ENCODE measurements around the gene OTUD1.

Gene OTUD1

DNA sequence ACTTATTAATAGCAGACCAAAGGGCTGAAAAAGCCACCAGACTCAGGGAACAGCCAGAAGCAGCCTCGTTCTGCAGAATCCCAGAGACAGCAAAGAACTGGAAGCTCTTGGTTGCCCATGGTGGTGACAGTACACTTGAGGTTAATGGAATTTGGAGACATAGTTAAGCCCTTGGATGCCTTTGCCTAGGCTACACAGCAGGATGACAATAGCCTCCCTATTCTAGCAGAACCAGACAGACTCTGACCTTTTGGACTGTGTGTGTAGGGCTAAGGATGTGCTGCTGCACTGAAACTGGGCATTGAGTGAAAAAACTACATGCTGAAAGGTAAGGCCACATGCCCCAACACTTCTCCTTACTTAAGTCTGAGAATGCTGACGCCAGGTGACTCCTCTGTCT lies 22.7 kb downstream of the OTUD1 start:
- H3K4me3 ChIP-seq (ENCODE audit: low read depth, low read length) = no peak overlapping the region
- DNase-seq (ENCODE audit: low read depth) = no peak
- TF ChIP-seq, protein P1, sequence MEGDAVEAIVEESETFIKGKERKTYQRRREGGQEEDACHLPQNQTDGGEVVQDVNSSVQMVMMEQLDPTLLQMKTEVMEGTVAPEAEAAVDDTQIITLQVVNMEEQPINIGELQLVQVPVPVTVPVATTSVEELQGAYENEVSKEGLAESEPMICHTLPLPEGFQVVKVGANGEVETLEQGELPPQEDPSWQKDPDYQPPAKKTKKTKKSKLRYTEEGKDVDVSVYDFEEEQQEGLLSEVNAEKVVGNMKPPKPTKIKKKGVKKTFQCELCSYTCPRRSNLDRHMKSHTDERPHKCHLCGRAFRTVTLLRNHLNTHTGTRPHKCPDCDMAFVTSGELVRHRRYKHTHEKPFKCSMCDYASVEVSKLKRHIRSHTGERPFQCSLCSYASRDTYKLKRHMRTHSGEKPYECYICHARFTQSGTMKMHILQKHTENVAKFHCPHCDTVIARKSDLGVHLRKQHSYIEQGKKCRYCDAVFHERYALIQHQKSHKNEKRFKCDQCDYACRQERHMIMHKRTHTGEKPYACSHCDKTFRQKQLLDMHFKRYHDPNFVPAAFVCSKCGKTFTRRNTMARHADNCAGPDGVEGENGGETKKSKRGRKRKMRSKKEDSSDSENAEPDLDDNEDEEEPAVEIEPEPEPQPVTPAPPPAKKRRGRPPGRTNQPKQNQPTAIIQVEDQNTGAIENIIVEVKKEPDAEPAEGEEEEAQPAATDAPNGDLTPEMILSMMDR (conservative IDR thresholded peaks at IDR 0.05; ENCODE audit: low read depth, low read length) = no peak

DNA sequence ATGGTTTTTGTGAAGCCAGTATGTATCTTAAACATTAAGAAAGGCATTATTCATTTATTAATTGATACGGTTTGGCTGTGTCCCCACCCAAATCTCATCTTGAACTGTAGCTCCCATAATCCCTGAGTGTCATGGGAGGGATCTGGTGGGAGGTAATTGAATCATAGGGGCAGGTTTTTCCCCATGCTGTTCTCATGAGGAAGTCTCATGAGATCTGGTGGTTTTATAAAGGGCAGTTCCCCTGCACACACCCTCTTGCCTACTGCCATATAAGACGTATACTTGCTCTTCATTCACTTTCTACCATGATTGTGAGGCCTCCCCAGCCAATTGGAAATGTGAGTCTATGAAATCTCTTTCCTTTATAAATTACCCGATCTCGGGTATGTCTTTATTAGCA lies 28.1 kb downstream of the OTUD1 start:
- H3K4me3 ChIP-seq (ENCODE audit: low read depth, low read length) = no peak overlapping the region
- TF ChIP-seq, protein P1 (conservative IDR thresholded peaks at IDR 0.05; ENCODE audit: low read depth, low read length) = no peak
- no peak for DNase-seq (ENCODE audit: low read depth)

DNA sequence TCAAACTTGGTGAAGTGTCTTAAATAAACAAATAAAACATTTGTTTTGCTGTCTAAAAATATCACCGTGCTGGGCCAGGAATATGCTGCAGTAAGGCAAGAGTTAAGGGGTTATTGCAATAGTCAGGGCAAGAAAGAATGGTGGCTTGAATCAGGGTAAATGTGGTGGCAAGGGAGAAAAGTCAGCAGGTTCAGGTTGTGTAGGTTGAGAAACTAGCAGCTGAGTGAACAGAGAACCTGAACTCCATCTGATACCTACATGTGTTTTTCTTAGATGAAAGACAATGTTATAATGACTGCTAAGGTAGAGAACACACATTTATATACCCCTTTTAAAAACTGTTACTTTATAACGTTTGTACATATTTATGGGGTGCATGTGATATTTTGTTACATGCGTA lies 28.7 kb downstream of the OTUD1 start:
- TF ChIP-seq, protein P1 (conservative IDR thresholded peaks at IDR 0.05; ENCODE audit: low read depth, low read length) = no peak
- DNase-seq (ENCODE audit: low read depth) = no peak
- H3K4me3 ChIP-seq (ENCODE audit: low read depth, low read length) = no peak overlapping the region

DNA sequence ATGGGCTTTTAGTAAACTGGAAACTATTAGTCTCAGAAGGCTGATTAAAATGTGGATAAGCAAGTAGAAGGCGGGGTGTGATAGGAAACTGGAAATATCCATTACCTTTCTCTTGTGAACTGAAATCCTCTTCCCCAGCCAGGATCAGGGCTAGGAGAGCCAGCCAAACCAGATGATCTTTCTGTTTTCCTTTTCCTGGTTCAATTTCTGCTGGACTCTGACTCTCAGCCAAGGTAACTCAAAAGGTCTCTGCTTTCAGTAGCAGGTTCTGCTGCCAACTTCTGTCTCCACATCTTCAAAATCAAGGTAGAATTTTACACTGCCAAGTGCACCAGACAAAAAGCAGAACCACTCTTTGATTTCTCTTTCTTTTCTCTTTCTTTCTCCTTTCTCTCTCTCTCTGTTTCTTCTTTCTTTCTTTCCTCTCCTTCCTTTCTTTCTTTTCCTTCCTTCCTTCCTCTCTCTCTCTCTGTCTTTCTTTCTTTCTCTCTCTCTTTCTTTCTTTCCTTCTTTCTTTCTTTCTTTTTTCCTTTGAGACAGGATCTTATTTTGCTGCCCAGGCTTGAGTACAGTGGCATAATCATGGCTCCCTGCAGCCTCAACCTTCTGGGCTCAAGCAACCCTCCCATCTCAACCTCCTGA lies 30.8 kb downstream of the OTUD1 start:
- TF ChIP-seq, protein P1 (conservative IDR thresholded peaks at IDR 0.05; ENCODE audit: low read depth, low read length) = no peak
- DNase-seq (ENCODE audit: low read depth) = no peak
- H3K4me3 ChIP-seq (ENCODE audit: low read depth, low read length) = no peak overlapping the region

DNA sequence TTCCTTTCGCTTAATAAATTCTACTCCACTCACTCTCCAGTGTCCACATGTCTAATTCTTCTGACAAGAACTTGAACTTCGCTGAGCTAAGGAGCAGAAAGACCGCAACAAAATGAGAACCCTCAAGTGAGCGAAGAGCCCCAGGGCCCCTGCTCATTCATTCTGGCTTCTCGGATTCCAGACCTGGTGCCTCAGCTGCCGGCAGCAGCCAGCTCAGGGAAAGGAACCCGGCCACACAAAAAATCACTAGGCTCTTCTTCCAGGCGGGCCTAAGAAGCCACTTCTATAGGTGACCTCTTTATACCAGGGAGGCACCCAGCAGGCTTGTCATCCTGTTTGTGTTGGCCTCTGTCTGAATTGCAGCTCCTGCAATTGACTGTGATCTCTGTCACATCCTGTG lies 33.3 kb downstream of the OTUD1 start:
- TF ChIP-seq, protein P1 (conservative IDR thresholded peaks at IDR 0.05; ENCODE audit: low read depth, low read length) = no peak
- no peak for DNase-seq (ENCODE audit: low read depth)
- H3K4me3 ChIP-seq (ENCODE audit: low read depth, low read length) = no peak overlapping the region

DNA sequence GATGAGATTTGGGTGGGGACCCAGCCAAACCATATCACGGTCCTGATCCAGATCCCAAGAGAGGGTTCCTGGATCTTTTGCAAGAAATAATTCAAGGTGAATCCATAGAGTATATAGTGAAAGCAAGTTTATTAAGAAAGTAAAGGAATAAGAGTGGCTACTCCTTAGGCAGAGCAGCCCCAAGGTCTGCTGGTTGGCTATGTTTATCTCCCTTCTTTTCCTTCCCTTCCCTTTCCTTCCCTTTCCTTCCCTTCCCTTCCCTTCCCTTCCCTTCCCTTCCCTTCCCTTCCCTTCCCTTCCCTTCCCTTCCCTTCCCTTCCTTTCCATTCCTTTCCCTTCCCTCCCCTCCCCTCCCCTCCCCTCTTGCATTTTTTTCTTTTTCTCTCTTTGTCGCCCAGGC lies 35.2 kb downstream of the OTUD1 start:
- TF ChIP-seq, protein P1 (conservative IDR thresholded peaks at IDR 0.05; ENCODE audit: low read depth, low read length) = no peak

DNA sequence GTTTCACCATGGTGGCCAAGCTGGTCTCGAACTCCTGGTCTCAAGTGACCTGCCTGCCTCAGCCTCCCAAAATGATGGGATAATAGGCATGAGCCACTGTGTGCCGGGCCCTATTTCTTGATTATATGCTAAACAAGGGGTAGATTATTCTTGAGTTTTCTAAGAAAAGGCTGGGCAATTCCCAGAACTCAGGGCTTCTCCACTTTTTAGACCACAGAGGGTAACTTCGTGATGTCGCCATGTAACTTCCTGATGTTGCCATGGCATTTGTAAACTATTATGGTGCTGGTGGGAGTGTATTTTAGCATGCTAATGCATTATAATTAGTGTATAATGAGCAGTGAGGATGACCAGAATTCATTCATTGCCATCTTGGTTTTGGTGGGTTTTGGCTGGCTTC lies 35.8 kb downstream of the OTUD1 start:
- TF ChIP-seq, protein P1 (conservative IDR thresholded peaks at IDR 0.05; ENCODE audit: low read depth, low read length) = no peak
- no peak overlapping the region for H3K4me3 ChIP-seq (ENCODE audit: low read depth, low read length)
- no peak for DNase-seq (ENCODE audit: low read depth)

More for the DNA sequence above, 35.2 kb downstream of the OTUD1 start:
- no peak for DNase-seq (ENCODE audit: low read depth)
- H3K4me3 ChIP-seq (ENCODE audit: low read depth, low read length) = no peak overlapping the region

Measured in choroid plexus epithelial cell (primary cell).